ENCODE results near the gene LYSMD1. TPM values are rescaled to one million over a fixed set of nuclear protein-coding genes. Genes with fewer than 3 reads are reported as not detected.

Gene LYSMD1
- total and polyA plus RNA-seq, 2 of the 4 experiments (the other 2 are of a cell fraction) = 5.9 to 10.4 TPM

GRCh38 chr1:151158326-151158725 lies 7.4 kb downstream of the LYSMD1 start:
- H2AK5ac ChIP-seq (ENCODE audit: low read depth, low read length) = no peak overlapping the region
- no peak overlapping the region for H2BK15ac ChIP-seq (ENCODE audit: low read depth, low read length)
- H4K5ac ChIP-seq (ENCODE audit: low read depth, low read length) = no peak overlapping the region
- intact Hi-C loops (cut with micrococcal nuclease) (no loop called here), dilution Hi-C loops (cut with HindIII; ENCODE audit: low sequenced_read_pairs, unreplicated experiment) (no loop called here), in situ Hi-C loops (cut with MboI; ENCODE audit: low sequenced_read_pairs) (loop anchor here (5.0 kb wide), 1 partner anchor 61 kb away; no protein-coding TSS in a partner anchor)
- peaks cover 3 to 7% of the 10 kb centered on the region in 2 experiments; a peak in 1 of 4 replicates for H3K79me1 ChIP-seq (ENCODE audit: low read depth in 1 of 2, low read length in 2 of 2)
- no peak overlapping the region for H3K27ac ChIP-seq (ENCODE audit: insufficient read depth, low read length)
- no peak overlapping the region for H4K91ac ChIP-seq (ENCODE audit: insufficient read depth, low read depth, low read length)
- no TSS peak for BruUV-seq (replicated peaks)
- H3K14ac ChIP-seq (replicated peaks; ENCODE audit: low read depth, low read length) = no peak overlapping the region
- no peak overlapping the region for H3K4me2 ChIP-seq (ENCODE audit: low read depth, low read length)
- peaks cover 40% of the 10 kb centered on the region for H3K36me3 ChIP-seq (ENCODE audit: control insufficient read depth, insufficient read depth, low read length)
- no peak overlapping the region for H2BK120ac ChIP-seq (ENCODE audit: low read depth, low read length)
- TF ChIP-seq CEBPB (IDR thresholded peaks at IDR 0.05; ENCODE audit: low read depth, low read length) (no peak), BHLHE40 (IDR thresholded peaks at IDR 0.05; ENCODE audit: low read depth, low read length) (no peak), MXI1 (IDR thresholded peaks at IDR 0.05; ENCODE audit: borderline replicate concordance, low read depth, low read length) (no peak), RFX5 (IDR thresholded peaks at IDR 0.05; ENCODE audit: low read depth, low read length) (no peak), RAD21 (IDR thresholded peaks at IDR 0.05; ENCODE audit: low read length) (no peak)
- ATAC-seq (ENCODE audit: low read depth) (no peak), DNase-seq (no peak)
- H3K18ac ChIP-seq (ENCODE audit: low read depth, low read length) = no peak overlapping the region
- H2AFZ ChIP-seq (replicated peaks; ENCODE audit: low read length, poor library complexity) = no peak overlapping the region
- H3K9me3 ChIP-seq (ENCODE audit: control insufficient read depth, insufficient read depth, low read length) = no peaks in the 10 kb centered on the region
- H2AK9ac ChIP-seq (replicated peaks; ENCODE audit: low read depth, low read length, poor library complexity) = no peak overlapping the region
- H3K4me1 ChIP-seq (ENCODE audit: control insufficient read depth, insufficient read depth, low read length) = no peaks in the 10 kb centered on the region
- POLR2A ChIA-PET (ENCODE audit: unreplicated experiment) = no interaction called here
- H4K8ac ChIP-seq (ENCODE audit: low read depth in 2 of 2, low read length in 2 of 2) = no peak overlapping the region
- H3K23ac ChIP-seq (ENCODE audit: low read depth, low read length) = no peak overlapping the region
- no peak overlapping the region for H3K4me3 ChIP-seq (ENCODE audit: insufficient read depth, low read depth, low read length)
- H3K27me3 ChIP-seq (ENCODE audit: control insufficient read depth, insufficient read depth, low read length) = no peaks in the 10 kb centered on the region
- H2BK5ac ChIP-seq (ENCODE audit: low read depth, low read length, poor library complexity, severe bottlenecking) = no peak overlapping the region
- H3K4ac ChIP-seq (ENCODE audit: low read depth, low read length) = no peak overlapping the region
- H3K9me1 ChIP-seq (ENCODE audit: insufficient read depth, low read length) = no peaks in the 10 kb centered on the region
- H3K56ac ChIP-seq (ENCODE audit: extremely low read depth, insufficient read depth, low read length) = no peak overlapping the region
- 65% methylated on average over 2 of the region's 5 CpGs; no CpG with 5 or more reads in 1 of the 2 experiments for WGBS, 2 experiments (ENCODE audit: extremely low coverage in 2 of 2, insufficient read length in 1 of 2)
- no peaks in the 10 kb centered on the region for H4K20me1 ChIP-seq (ENCODE audit: insufficient read depth, low read length)
- no peak overlapping the region for H3K9ac ChIP-seq (ENCODE audit: low read depth, low read length)
- no peak overlapping the region for H2BK20ac ChIP-seq (ENCODE audit: low read depth, low read length)
- CTCF ChIA-PET = interaction anchor here (1.8 kb wide), 1 partner anchor 59 kb away, joined by 6 read pairs; no protein-coding TSS in a partner anchor

All from IMR-90 (cell line).